Measurements from ENCODE around the gene CLDN6. TPM values are rescaled to one million over a fixed set of nuclear protein-coding genes. Genes with fewer than 3 reads are reported as not detected.
A peak's percentile ranks its signal among the peaks of the same experiment; 100 is the strongest.

Gene CLDN6
- total RNA-seq, 2 experiments from 2014 or later: not detected

GRCh38 chr16:3003582-3004270 lies 14.3 kb downstream of the CLDN6 start:
- Mint-ChIP-seq H3K4me1 (peaks cover 17% of the 10 kb centered on the region), H3K4me3 (peak overlapping the region; percentile 25), H3K27me3 (peaks cover 6% of the 10 kb centered on the region), H3K9me3 (no peaks in the 10 kb centered on the region), H3K36me3 (no peaks in the 10 kb centered on the region), H3K27ac (no peak overlapping the region)
- peak; percentile 98 for DNase-seq

GRCh38 chr16:3001316-3001715 lies 16.7 kb downstream of the CLDN6 start:
- H3K36me3 Mint-ChIP-seq: no peaks in the 10 kb centered on the region
- no peak overlapping the region for H3K4me3 Mint-ChIP-seq
- no peak for DNase-seq
- H3K27ac Mint-ChIP-seq: no peak overlapping the region
- H3K4me1 Mint-ChIP-seq: no peaks in the 10 kb centered on the region
- H3K9me3 Mint-ChIP-seq: no peaks in the 10 kb centered on the region
- H3K27me3 Mint-ChIP-seq: peaks cover 6% of the 10 kb centered on the region

DNA sequence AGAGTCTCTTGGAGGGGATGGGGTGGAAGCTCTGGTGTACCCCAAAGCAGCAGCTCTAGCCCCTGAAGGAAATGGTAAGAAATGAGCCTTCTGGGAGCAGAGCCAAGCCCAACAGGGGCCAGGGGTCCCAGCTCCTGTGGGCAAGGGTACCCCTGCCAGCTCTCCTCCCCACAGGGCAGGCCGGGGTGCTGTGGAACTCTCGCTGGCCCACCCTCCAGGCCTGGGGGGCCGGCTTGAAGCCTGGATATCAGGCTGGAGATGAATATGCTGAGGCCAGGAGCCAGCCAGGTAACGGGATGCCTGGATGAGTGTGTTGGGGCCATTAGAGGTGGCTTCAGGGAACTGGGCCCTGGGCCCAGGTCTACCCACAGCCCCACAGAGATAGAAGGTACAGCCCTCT lies 17.4 kb downstream of the CLDN6 start:
- H3K27me3 Mint-ChIP-seq: peaks cover 6% of the 10 kb centered on the region
- no peaks in the 10 kb centered on the region for H3K36me3 Mint-ChIP-seq

DNA sequence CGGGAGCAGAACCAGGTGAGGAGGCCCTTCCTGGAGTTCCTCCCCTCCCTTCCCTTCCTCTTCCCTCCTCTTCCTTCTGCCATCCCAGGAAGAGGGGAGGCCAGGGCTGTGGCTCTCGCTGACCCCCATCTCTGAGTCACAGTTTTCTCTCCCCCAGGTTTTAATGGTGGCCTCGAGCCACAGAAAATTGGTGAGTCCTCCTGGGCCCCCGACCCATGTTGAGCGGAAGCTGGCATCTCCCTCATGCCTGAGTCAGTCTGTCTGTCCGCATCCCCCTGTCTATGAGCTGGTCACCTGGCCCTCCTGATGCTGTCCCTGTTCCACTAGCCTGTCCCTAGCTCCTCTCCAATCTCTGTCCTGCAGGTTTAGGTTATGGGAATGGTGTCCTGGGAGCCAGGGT lies 18.1 kb downstream of the CLDN6 start:
- H3K4me3 Mint-ChIP-seq: no peak overlapping the region
- peaks cover 3% of the 10 kb centered on the region for H3K27me3 Mint-ChIP-seq
- no peak overlapping the region for H3K27ac Mint-ChIP-seq
- no peak for DNase-seq
- no peaks in the 10 kb centered on the region for H3K9me3 Mint-ChIP-seq
- no peaks in the 10 kb centered on the region for H3K4me1 Mint-ChIP-seq
- H3K36me3 Mint-ChIP-seq: no peaks in the 10 kb centered on the region

More for the DNA sequence above, 17.4 kb downstream of the CLDN6 start:
- Mint-ChIP-seq H3K27ac (no peak overlapping the region), H3K4me1 (no peaks in the 10 kb centered on the region), H3K4me3 (no peak overlapping the region), H3K9me3 (no peaks in the 10 kb centered on the region)
- DNase-seq: no peak

GRCh38 chr16:2996298-2996697 lies 21.7 kb downstream of the CLDN6 start:
- Mint-ChIP-seq H3K9me3 (no peaks in the 10 kb centered on the region), H3K4me3 (no peak overlapping the region), H3K36me3 (no peaks in the 10 kb centered on the region), H3K4me1 (no peaks in the 10 kb centered on the region), H3K27ac (no peak overlapping the region), H3K27me3 (no peaks in the 10 kb centered on the region)
- DNase-seq: no peak

GRCh38 chr16:2992383-2993081 lies 25.5 kb downstream of the CLDN6 start:
- Mint-ChIP-seq H3K9me3 (no peaks in the 10 kb centered on the region), H3K4me1 (no peaks in the 10 kb centered on the region), H3K27ac (no peak overlapping the region), H3K27me3 (peaks cover 9% of the 10 kb centered on the region), H3K4me3 (no peak overlapping the region), H3K36me3 (no peaks in the 10 kb centered on the region)
- DNase-seq: no peak

GRCh38 chr16:2991566-2992261 lies 26.3 kb downstream of the CLDN6 start:
- no peak overlapping the region for H3K27ac Mint-ChIP-seq
- no peaks in the 10 kb centered on the region for H3K9me3 Mint-ChIP-seq
- H3K4me1 Mint-ChIP-seq: no peaks in the 10 kb centered on the region
- H3K36me3 Mint-ChIP-seq: no peaks in the 10 kb centered on the region
- DNase-seq: no peak
- no peak overlapping the region for H3K4me3 Mint-ChIP-seq
- H3K27me3 Mint-ChIP-seq: peaks cover 9% of the 10 kb centered on the region

GRCh38 chr16:2990891-2991290 lies 27.1 kb downstream of the CLDN6 start:
- H3K9me3 Mint-ChIP-seq: no peaks in the 10 kb centered on the region
- no peak overlapping the region for H3K4me3 Mint-ChIP-seq
- no peak for DNase-seq
- H3K27me3 Mint-ChIP-seq: peaks cover 9% of the 10 kb centered on the region
- no peak overlapping the region for H3K27ac Mint-ChIP-seq
- no peaks in the 10 kb centered on the region for H3K36me3 Mint-ChIP-seq
- no peaks in the 10 kb centered on the region for H3K4me1 Mint-ChIP-seq

DNA sequence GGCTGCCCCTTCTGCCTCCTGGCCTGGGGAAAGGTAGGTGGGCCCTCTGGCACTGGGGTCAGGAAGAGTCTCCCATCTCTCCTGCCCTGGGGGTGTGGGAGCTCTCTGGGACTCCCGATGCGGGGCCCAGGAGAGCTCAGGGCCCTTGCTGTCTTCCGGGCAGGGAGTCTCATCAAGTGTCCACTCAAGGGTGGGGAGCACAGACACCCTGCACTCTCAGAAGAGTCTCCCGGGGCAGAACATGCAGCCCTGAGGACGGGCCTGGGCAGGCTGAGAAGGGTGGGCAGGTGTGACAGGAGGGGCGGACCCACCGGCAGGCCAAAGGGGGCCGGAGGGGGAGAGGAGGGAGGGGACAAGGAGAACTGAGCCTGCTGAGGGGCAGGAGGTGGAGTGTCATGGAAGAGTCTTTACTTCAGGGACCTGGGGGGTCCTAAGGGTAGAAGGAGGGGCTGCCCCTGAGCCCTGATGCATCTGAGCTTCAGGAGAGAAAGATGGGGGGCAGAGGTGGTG lies 29.3 kb downstream of the CLDN6 start:
- H3K4me1 Mint-ChIP-seq: peaks cover 2% of the 10 kb centered on the region
- peaks cover 9% of the 10 kb centered on the region for H3K27me3 Mint-ChIP-seq
- H3K4me3 Mint-ChIP-seq: no peak overlapping the region
- no peak for DNase-seq
- H3K9me3 Mint-ChIP-seq: no peaks in the 10 kb centered on the region
- H3K36me3 Mint-ChIP-seq: no peaks in the 10 kb centered on the region
- no peak overlapping the region for H3K27ac Mint-ChIP-seq

DNA sequence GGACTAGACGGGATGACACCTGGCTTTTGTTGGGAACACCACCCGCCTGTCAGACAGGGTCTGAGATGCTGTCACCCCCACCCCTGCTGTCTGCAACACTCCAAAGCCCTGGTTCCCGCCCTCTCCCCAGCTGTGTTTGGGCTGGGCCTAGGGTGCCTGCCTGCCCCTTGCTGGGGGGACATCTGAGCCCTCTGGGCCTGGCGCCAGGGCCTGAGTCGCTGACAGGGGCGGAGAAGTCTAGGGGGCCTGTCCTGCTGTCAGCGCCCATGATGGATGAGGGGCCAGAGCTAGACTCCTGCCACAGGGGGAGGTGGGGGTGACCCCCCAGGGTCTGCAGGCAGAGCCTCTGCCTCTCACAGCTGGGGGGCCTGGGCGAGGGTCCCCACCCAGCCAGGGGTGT lies 30.1 kb downstream of the CLDN6 start:
- H3K36me3 Mint-ChIP-seq: no peaks in the 10 kb centered on the region
- no peak overlapping the region for H3K27ac Mint-ChIP-seq
- no peak overlapping the region for H3K4me3 Mint-ChIP-seq
- peaks cover 3% of the 10 kb centered on the region for H3K4me1 Mint-ChIP-seq
- H3K9me3 Mint-ChIP-seq: no peaks in the 10 kb centered on the region
- H3K27me3 Mint-ChIP-seq: peaks cover 9% of the 10 kb centered on the region
- DNase-seq: no peak

GRCh38 chr16:2987286-2987685 lies 30.7 kb downstream of the CLDN6 start:
- Mint-ChIP-seq H3K4me1 (peaks cover 3% of the 10 kb centered on the region), H3K27ac (no peak overlapping the region), H3K36me3 (no peaks in the 10 kb centered on the region), H3K4me3 (no peak overlapping the region), H3K9me3 (no peaks in the 10 kb centered on the region), H3K27me3 (peaks cover 11% of the 10 kb centered on the region)
- no peak for DNase-seq

DNA sequence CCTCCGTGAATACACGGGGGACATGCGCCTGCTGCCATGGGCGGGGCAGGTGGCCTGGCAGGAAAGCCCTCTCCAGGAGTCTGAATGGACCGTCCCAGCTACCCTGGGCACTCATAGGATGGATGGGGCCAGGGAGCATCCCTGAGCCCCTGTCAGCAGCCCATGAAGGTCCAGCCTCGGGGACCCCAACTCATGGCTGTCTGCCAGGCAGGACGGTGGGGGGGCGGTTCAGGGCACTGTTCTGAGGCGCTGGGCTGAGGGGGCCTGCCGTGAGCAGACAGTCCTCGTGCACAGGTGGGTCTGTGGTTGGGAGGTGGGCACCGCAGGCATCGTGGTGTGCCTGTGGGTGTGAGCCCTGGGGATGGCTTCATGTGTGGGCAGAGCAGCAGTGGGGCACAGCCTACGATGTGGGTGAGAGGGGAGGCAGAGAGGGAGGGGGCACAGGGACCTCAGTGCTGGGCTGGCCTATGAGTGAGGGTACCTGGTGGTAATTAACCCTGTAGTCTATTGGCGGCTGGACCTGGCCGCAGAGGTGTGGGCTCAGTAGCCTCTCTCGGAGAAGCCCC lies 31.3 kb downstream of the CLDN6 start:
- Mint-ChIP-seq H3K27ac (no peak overlapping the region), H3K36me3 (no peaks in the 10 kb centered on the region), H3K4me3 (no peak overlapping the region), H3K27me3 (peaks cover 13% of the 10 kb centered on the region), H3K9me3 (no peaks in the 10 kb centered on the region), H3K4me1 (peaks cover 3% of the 10 kb centered on the region)
- DNase-seq: no peak

DNA sequence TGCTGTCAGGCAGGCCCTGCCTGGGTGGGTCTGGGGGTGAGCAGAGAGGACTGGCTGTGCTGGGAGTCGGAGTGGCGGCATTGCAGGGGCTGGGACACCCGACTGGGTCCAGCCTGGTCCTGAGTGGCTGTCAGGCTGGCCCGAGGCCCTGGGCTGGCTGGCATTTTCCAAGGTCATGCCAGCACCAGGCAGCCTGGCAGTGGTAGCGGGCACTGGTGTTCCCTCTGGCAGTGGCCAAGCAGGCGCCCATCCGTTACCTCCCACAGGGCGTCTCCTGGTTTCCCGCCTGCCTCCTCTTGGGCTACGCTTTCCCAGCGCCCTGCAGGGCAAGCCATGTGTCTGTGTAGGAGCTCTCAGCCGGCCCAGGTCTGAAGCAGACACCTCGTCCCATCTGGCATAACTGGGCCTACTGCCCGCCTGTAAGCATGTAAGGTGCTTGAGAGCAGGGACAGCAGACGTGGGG lies 32.1 kb downstream of the CLDN6 start:
- H3K36me3 Mint-ChIP-seq: no peaks in the 10 kb centered on the region
- H3K9me3 Mint-ChIP-seq: no peaks in the 10 kb centered on the region
- H3K4me3 Mint-ChIP-seq: no peak overlapping the region
- H3K27ac Mint-ChIP-seq: no peak overlapping the region
- peaks cover 13% of the 10 kb centered on the region for H3K27me3 Mint-ChIP-seq
- no peak for DNase-seq
- peaks cover 3% of the 10 kb centered on the region for H3K4me1 Mint-ChIP-seq

GRCh38 chr16:2985462-2985861 lies 32.5 kb downstream of the CLDN6 start:
- DNase-seq: no peak
- no peak overlapping the region for H3K4me3 Mint-ChIP-seq
- H3K9me3 Mint-ChIP-seq: no peaks in the 10 kb centered on the region
- H3K27ac Mint-ChIP-seq: no peak overlapping the region
- peaks cover 3% of the 10 kb centered on the region for H3K4me1 Mint-ChIP-seq
- H3K36me3 Mint-ChIP-seq: no peaks in the 10 kb centered on the region
- H3K27me3 Mint-ChIP-seq: peaks cover 11% of the 10 kb centered on the region

- Mint-ChIP-seq H3K36me3 (peaks cover 7% of the 10 kb centered on the region), H3K27me3 (peaks cover 4% of the 10 kb centered on the region), H3K9me3 (no peaks in the 10 kb centered on the region), H3K4me3 (peak overlapping the region; percentile 48), H3K4me1 (peaks cover 3% of the 10 kb centered on the region), H3K27ac (no peak overlapping the region)
- DNase-seq: peak; percentile 76
Observed at GRCh38 chr16:2983706-2984136, 34.3 kb downstream of the CLDN6 start.

All from activated naive CD8-positive, alpha-beta T cell treated with anti-CD3 and anti-CD28 coated beads for 36 hours (primary cell).